ENCODE data around the gene TVP23C.

TVP23C gene

GRCh38 chr17:15494821-15495220 is 68.5 kb downstream of the TVP23C start:
- DNase-seq: no peak

DNA sequence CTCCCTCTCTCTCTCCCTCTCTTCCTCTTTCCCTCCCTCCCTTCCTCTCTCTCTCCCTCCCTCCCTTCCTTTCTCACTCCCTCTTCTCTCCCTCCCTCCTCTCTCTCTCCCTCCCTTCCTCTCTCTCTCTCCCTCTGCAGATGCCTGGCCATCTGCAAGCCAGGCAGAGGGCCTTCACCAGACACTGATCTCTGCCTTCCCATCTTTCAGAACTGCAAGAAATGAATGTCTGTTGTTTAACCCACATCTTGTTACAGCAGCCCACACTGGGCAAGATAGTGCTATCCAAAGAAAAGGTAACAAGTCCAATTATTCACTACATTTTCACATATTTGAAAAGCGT is 69.6 kb downstream of the TVP23C start:
- no peak for DNase-seq

GRCh38 chr17:15492791-15493692 is 70.2 kb downstream of the TVP23C start:
- DNase-seq: no peak

DNA sequence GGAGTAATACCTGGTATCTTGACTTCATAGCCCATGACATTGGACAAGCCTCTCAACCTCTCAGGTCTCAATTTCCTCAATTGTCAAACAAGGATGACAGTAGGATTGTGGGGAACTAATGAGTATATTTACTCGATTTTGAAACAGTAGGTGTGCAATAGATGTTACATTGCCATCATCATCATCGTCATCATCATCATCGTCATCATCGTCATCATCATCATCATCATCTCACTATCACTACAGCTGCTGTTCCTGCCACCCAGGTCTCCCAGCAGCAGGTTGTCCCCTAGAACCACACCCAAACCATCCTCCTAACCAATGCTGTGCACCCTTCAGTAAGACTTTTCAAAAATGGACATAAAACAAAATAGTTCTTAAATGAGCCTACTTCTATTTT is 71.1 kb downstream of the TVP23C start:
- no peak for DNase-seq

- DNase-seq: no peak
These were observed 72.5 kb downstream of the TVP23C start for GRCh38 chr17:15490634-15491261.

DNA sequence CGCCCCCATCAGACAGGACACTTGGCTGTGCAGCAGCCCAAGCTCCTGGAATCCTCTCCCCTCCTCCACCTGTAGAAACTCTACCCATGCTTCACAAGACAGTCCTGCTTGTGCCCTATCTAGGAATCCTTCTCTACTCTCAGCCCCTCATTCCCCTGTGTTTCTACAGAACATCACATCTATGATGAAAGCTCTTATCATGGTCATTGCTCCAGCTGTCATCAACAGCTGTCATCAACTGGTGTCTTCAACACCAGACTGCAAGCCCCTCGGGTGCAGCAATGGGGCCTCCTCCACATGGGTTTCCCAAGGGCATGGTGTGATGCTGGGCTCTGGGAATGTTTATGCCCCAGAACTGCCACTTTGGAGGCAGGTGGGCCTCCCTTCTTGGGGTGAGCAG is 74.7 kb downstream of the TVP23C start:
- no peak for DNase-seq

DNA sequence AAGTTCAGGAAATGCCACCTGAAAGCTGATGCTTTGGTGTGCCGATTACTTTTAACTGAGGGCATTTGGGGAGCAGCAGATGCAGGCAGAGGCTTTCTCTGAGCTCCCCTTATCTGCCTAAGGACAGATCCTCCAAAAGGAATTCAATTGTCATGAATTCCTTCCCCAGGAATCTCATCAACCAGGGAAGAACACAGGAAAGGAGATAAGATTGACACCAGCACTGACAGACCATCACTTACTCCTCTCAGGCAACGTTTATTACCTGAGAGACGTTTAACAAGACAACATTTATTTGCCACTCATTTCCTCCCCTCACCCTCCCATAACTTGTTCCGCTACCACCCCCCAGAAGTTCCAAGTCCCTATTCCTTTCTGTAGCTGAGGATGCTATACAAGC is 78.2 kb downstream of the TVP23C start:
- no peak for DNase-seq

DNA sequence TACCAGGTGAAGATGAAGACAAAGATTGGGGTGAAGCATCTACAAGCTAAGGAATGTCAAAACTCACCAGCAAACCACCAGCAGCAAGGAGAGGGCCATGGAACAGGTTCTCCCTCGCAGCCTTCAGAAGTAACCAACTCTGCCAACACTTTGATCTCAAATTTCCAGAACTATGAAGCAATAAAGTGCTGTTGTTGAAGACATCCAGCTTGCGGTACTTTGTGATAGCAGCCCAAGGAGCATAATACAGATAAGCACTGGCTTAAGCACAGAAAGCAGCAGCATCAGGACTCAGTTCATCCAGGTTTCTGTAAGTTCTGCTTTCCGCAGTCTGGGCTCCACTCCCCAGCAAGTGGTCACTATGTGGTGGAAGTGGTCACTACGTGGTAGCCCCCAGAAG is 79.9 kb downstream of the TVP23C start:
- DNase-seq: no peak

DNA sequence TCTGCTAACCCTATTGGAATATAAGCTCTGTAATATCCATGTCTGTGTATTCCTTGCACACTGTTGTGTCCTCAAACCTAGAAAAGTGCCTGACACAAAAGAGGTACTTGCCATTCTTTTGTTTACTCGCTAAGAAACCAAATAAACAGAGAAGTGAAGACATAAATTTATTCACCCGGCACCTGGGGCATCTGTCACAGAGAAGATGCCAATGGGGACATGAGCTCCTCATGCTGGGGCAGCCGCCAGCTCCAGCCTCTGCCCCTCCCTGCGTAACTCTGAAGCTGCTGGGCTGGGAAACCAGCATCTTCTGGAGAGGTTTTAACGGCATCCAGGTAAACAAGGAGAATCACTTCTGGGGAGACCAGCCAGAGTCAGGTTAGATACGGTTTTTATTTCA is 80.8 kb downstream of the TVP23C start:
- no peak for DNase-seq

- DNase-seq: no peak
These were observed 81.8 kb downstream of the TVP23C start for GRCh38 chr17:15481481-15481880.

GRCh38 chr17:15480204-15480603 is 83.1 kb downstream of the TVP23C start:
- no peak for DNase-seq

- no peak for DNase-seq
These were observed 83.6 kb downstream of the TVP23C start for GRCh38 chr17:15479703-15480102.

DNA sequence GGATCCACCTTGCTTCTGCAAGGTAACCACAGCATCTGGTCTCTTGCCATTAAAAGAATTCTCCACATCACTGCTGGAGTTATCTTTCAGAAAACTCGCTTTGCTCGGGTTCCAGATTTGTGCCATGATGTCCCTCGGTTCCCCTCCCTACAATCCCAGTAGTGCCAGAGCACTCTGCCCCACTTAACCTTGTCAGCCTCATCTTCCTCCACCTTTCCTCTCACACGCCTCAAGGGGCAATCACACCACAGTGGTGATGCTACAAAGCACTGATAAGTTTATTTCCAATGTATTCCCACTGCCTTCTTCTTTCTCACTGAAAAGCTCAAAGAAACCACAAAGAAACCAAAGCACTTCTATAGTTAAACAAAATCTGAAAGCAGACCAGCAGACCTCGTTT is 84.4 kb downstream of the TVP23C start:
- no peak for DNase-seq

DNA sequence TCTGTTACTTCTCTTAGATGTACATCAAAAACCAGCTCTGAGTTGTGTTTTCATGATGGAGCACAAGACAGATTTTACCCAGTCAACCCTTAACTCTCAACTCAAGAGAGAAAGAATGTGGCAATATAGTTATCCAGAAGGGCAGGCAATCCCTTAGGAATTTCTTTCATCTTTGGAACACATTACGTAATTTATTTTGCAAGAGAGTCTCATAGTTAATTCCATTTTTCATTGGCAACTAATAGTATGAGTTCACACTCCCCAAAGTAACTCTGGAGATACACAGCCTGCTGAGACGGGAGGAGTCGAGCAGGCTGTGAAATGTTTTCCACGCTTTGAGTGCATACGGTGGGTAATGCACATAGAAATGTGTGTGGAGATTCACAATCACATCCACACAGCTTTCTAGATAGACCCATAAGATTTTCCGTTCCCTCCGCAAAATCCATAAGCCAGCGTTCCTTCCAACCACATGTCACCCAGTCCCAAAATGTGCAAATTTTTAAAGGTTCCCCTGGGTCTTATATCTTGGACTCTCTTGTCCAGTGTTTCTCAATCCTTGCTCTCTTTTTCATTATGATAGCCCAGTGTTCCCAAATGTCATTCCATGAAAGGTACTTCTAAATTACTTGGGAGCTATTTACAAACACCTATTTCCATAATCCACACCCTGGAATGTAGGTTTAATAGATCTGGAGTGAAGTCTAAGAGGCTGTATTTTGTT is 87.5 kb downstream of the TVP23C start:
- no peak for DNase-seq

DNA sequence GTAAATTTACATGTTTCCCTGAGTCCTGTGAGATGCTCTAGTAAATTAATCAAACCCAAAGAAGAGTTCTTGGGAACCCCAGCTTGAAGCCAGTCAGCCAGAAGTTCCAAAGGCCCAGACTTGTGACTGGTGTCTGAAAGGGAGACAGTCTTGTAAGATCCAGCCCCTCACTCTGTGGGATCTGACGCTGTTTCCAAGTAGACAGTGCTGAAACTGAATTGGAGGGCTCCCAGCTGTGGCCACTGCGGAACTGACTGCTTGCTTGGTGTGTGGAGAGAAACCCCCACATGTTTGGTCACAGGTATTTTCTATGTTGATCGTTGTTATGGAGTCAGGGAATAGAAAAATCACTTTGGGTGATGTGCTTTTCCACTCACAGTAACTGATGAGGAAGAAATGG is 90.4 kb downstream of the TVP23C start:
- no peak for DNase-seq

- DNase-seq: no peak
These were observed 92.7 kb downstream of the TVP23C start for GRCh38 chr17:15470536-15470935.

- DNase-seq: no peak
These were observed 94.0 kb downstream of the TVP23C start for GRCh38 chr17:15469260-15469659.

DNA sequence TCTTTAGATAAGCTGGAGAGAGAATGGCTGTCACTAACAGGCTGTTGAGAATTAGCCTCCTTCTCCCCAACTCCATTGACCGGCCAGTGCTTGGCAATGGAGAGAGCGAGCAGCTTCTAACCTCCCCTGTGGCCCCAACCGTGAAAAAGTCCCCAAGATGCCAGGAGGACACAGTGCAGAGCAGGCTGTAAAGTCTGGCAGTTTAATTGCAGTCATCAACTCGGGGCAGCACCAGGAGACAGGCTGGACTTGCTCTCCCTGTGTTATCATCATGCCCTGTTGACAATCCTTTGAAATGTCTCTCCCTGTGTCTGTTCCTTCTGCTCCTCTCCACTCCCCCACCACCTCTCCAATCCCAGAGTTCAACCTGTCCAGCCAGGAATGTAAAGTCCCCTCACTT is 95.2 kb downstream of the TVP23C start:
- no peak for DNase-seq

- no peak for DNase-seq
These were observed 95.7 kb downstream of the TVP23C start, which contains the start of gene CDRT4 for GRCh38 chr17:15467592-15467991. TSS of gene CDRT4 (minus strand) at chr17:15467621. CDS start at chr17:15440238, 27,383 bp downstream.

DNA sequence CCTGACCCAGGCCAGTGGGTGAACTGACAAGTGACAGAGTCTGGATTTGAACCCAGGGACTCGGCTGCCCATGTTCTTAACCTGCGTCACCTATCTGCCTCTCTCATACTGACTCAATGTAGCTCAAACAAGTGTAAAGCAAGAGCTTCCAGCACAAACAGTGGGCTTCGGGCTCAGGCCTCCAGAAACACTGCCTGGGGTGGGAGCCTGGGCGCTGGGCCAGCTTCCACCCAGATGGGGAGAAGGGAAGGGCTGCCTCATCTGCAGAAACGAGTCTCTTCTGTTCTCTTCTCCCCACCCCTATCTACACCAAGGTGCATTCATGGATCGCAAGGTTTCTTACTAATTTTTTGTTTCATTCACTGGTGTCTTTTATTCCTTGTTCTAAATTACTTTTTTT is 97.2 kb downstream of the TVP23C start:
- no peak for DNase-seq

- no peak for DNase-seq
These were observed 98.1 kb downstream of the TVP23C start for GRCh38 chr17:15465045-15465701.

DNA sequence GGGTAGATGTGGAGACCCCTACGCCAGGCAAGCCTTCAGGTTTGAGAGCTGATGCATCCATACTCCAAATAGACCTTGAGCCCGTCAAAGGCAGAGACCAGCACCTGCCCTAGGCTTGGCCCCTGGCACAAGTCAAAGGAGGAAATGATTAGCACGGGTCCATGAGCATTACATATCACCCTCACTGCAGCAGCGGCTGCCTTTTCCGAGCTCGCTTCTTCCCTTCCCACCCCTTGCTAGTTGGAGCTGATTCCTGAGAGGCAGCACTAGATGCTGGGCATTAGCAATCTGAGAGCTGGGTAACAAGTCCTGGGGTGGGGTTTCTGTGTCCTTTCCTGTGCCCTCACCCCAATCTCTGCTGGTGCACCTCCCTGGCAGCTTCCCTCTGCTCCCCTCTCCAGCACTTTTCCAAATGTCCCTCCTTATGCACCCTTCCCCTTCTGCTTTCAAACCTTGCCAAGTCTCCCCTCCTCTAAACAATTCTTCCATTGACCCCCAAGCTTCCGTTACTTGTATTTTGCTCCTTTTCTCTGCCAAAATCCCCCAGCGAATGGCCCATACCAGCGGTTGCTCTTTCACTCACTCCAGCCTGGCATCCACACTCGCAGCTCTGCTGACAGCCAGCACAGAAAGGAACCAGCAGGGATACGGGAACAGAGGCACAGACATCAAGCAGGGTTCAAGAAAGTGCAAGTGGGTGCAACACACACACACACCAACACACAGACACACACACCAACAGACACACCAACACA is 98.9 kb downstream of the TVP23C start:
- DNase-seq: no peak

Data from KG1 (cell line).